ENCODE results near the gene SLX9. TPM values are rescaled to one million over a fixed set of nuclear protein-coding genes. Genes with fewer than 3 reads are reported as not detected.

SLX9 gene
- total and polyA plus RNA-seq, 8 donors = 5.4 to 83.4 (median 19.3) TPM

DNA sequence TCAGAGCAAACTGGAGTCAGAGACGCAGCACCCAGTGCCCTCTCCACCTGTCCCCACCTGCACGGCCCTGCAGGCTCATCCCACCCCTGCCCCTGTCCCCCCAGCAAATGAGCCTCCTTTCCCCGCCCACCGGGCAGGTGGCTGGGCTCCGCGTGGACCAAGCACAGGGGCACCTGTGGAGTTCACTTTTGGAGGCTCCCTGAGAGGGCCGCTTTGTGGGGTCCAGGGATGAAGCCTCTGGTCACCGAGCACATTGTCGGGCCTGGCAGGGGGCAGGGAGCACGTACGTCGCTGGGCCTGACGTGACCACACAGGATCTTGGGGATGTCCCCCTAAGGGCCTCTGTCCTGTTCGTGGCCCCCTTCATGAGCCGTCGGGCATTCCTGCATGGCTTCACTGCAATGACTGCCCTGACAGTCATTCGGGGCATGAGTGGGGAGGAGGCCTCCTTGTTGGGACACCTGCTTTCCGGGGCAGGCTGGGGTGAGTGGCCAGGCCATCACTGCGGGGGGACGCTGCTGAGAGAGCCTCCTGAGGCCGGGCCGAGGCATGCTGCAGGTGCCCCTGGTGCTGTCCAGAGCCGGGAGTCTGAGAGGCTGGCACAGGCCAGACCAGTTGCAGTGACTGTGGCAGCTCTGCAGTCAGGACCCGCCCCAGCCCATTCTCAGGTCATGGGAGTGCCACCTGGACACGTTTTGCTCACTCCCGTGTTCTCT is 19.7 kb downstream of the SLX9 start:
- Histone ChIP-seq H3K4me1 (peaks cover 17 to 54% (median 37%) of the 10 kb centered on the region in 4 donors), H3K27ac (peak overlapping the region in 4 of 5 donors; percentile 68 to 83 (median 72)), H3K36me3 (peaks cover 9 to 70% (median 56%) of the 10 kb centered on the region in 4 donors), H3K4me3 (no peak overlapping the region), H3K9me3 (no peaks in the 10 kb centered on the region), H3K27me3 (no peaks in the 10 kb centered on the region)
- no peak for DNase-seq
- no peak for TF ChIP-seq POLR2A (IDR thresholded peaks at IDR 0.05)
- TF ChIP-seq EP300 (IDR thresholded peaks at IDR 0.05) = no peak
- TF ChIP-seq, protein P1, sequence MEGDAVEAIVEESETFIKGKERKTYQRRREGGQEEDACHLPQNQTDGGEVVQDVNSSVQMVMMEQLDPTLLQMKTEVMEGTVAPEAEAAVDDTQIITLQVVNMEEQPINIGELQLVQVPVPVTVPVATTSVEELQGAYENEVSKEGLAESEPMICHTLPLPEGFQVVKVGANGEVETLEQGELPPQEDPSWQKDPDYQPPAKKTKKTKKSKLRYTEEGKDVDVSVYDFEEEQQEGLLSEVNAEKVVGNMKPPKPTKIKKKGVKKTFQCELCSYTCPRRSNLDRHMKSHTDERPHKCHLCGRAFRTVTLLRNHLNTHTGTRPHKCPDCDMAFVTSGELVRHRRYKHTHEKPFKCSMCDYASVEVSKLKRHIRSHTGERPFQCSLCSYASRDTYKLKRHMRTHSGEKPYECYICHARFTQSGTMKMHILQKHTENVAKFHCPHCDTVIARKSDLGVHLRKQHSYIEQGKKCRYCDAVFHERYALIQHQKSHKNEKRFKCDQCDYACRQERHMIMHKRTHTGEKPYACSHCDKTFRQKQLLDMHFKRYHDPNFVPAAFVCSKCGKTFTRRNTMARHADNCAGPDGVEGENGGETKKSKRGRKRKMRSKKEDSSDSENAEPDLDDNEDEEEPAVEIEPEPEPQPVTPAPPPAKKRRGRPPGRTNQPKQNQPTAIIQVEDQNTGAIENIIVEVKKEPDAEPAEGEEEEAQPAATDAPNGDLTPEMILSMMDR (IDR thresholded peaks at IDR 0.05) = no peak
- TF ChIP-seq POLR2AphosphoS5 (IDR thresholded peaks at IDR 0.05) = no peak
- intact Hi-C loops (cut with DNase I; ENCODE audit: low total_unique reads) = no loop called here
- 76 to 92% (median 89%) methylated on average over 8 to 26 of the region's 26 CpGs for WGBS, 5 donors

DNA sequence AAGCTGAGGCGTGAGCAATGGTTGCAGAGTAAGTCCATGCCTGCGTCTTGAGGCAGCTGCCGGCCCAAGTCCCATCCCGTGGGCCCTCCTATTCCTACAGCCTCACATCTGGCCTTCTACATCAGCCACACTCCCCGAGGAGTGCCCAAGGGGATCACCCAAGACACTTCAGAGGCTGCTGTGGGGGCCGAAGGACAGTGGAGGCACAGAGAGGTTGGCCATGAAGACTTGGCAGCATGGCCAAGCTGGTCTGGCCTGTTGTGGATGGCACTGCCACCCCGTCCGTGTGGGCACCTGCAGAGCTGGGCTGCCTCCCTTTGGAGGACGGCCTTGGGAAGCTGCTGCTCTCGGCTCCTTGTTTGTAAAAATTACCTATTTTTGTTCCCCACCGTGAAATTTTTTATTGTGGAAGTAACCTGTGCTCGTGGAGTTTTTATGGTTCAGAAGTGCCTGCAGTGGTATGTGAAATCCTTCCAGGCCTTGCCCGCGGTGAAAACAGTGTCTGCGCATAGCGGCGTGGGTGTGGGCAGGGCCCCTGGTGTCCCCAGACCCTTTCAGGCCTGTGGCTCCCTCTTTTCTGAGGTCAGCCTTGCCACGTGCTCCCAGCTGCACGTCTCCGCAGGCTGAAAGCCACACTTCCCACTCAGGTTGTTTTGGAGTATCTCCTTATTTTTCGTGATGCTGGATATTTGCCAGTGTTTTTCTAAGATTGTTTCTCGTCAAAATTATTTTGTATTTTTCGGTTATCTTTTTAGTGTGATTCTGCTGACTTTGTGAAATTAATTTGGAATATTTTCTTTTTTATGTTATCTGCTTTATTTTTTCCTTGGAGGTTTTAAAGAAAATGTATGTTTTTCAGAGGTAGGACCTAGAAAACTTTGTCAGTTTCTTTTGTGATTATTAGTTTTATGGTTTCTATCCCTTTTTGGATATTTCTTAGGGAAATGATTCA is 20.6 kb downstream of the SLX9 start:
- 90 to 95% (median 92%) methylated on average over 22 to 23 of the region's 23 CpGs for WGBS, 5 donors
- Histone ChIP-seq H3K27ac (peak overlapping the region in 4 of 5 donors; percentile 68 to 83 (median 72)), H3K4me3 (no peak overlapping the region), H3K36me3 (peaks cover 9 to 64% (median 50%) of the 10 kb centered on the region in 4 donors), H3K9me3 (no peaks in the 10 kb centered on the region), H3K27me3 (no peaks in the 10 kb centered on the region), H3K4me1 (peaks cover 20 to 62% (median 41%) of the 10 kb centered on the region in 4 donors)
- TF ChIP-seq POLR2A (IDR thresholded peaks at IDR 0.05) (no peak), POLR2AphosphoS5 (IDR thresholded peaks at IDR 0.05) (no peak), EP300 (IDR thresholded peaks at IDR 0.05) (no peak)
- TF ChIP-seq, protein P1 (IDR thresholded peaks at IDR 0.05) = no peak
- intact Hi-C loops (cut with DNase I; ENCODE audit: low total_unique reads) = no loop called here
- no peak for DNase-seq

DNA sequence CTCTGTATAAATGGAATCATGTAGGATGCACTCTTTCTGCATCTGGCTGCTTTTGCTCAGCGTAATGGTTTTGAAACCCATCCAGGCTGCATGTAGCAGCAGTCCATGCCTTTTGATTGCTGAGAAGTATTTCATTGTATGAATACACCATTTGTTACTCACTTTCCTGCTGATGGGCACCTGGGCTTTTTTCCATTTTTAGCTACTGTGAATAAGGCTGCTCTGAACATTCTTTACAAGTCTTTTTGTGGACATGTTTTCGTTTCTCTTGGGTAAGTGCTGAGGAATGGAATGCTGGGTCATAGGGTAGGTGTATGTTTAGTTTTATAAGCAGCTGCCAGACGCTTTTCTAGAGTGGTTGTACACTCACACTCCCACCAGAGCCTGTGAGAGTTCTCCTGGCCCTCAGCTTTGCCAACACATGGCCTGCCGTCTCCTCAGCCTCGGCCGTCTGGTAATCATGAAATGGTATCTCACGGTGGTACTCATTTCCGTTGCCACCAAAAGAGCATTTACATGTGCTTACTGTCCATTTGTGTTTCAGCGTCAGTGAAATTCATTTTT is 22.7 kb downstream of the SLX9 start:
- Histone ChIP-seq H3K4me3 (no peak overlapping the region), H3K27ac (peak overlapping the region in 4 of 5 donors; percentile 38 to 83 (median 70)), H3K9me3 (no peaks in the 10 kb centered on the region), H3K4me1 (peaks cover 37 to 81% (median 58%) of the 10 kb centered on the region in 4 donors), H3K27me3 (no peaks in the 10 kb centered on the region), H3K36me3 (peaks cover 7 to 48% (median 35%) of the 10 kb centered on the region in 4 donors)
- DNase-seq = peak in 1 of 2 donors; percentile 78
- WGBS, 5 donors = 69 to 85% (median 72%) methylated on average over 9 of the region's 9 CpGs
- no peak for TF ChIP-seq POLR2A (IDR thresholded peaks at IDR 0.05)
- peak; percentile 6 for TF ChIP-seq EP300 (IDR thresholded peaks at IDR 0.05)
- TF ChIP-seq, protein P1 (IDR thresholded peaks at IDR 0.05) = no peak
- peak in 2 of 3 donors; percentile 71 to 74 for TF ChIP-seq POLR2AphosphoS5 (IDR thresholded peaks at IDR 0.05)
- intact Hi-C loops (cut with DNase I; ENCODE audit: low total_unique reads) = no loop called here

DNA sequence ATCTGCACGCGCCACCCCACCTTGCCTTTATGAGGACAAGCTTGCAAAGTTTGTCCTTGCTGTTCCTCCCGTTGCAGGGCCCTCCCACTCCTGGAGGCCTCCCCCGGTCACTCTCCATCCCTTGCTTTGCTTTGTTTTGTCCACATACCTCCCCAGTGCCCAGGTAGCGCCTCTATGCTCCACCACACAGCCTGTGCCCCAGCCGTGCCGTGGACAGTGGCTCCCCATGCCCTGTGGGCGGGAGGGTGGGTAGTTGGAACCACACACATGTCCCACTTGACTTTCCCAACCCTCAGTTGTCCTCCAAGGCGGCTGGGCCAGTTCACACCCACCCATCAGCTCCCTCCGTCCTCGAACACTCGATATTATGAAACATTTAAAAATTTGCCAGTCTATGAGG is 24.6 kb downstream of the SLX9 start:
- WGBS, 5 donors = 96 to 97% (median 96%) methylated on average over 11 to 12 of the region's 12 CpGs
- intact Hi-C loops (cut with DNase I; ENCODE audit: low total_unique reads) = no loop called here
- no peak for DNase-seq
- no peak overlapping the region for H3K4me3 ChIP-seq
- peaks cover 16 to 56% (median 38%) of the 10 kb centered on the region in 4 donors for H3K36me3 ChIP-seq
- H3K9me3 ChIP-seq = no peaks in the 10 kb centered on the region
- H3K4me1 ChIP-seq = peaks cover 25 to 78% (median 57%) of the 10 kb centered on the region in 4 donors
- peak overlapping the region in 1 of 5 donors; percentile 76 for H3K27ac ChIP-seq
- H3K27me3 ChIP-seq = no peaks in the 10 kb centered on the region
- TF ChIP-seq POLR2A (IDR thresholded peaks at IDR 0.05) (no peak), POLR2AphosphoS5 (IDR thresholded peaks at IDR 0.05) (no peak), EP300 (IDR thresholded peaks at IDR 0.05) (no peak)
- TF ChIP-seq, protein P1 (IDR thresholded peaks at IDR 0.05) = no peak

Data from stomach (tissue), 9 donors.